MCF 10A (cell line): Measurements from ENCODE around the gene NCAPD2. TPM values are rescaled to one million over a fixed set of nuclear protein-coding genes. Genes with fewer than 3 reads are reported as not detected.

Experiments used
- BruUV-seq: library from RNA; stranded (reverse); fragments of 400-500 nt; replicated peaks from 2 replicates; lab custom pipeline; 2021; lab: Mats Ljungman, UMichigan
- CTCF ChIA-PET: fragments of 300-600 bp; sonication (Branson Sonifier 250); formaldehyde crosslinking; extraction: SDS; loops from one replicate; lab custom pipeline; 2021; ENCODE audit warnings: antibody characterized with exemption, inconsistent platforms; lab: Yijun Ruan, JAX
- POLR2A ChIA-PET: fragments of 300-600, 350-650 bp; sonication (Branson Sonifier 250); formaldehyde crosslinking; extraction: SDS; loops from one replicate; lab custom pipeline; 2020; ENCODE audit warnings: antibody characterized with exemption, inconsistent platforms; lab: Yijun Ruan, JAX
- DNase-seq: peaks from one replicate; pipeline ENCODE4 v3.0.0-alpha.2; 2018; ENCODE audit not compliant: unreplicated experiment
- H3K27ac Mint-ChIP-seq: one replicate; pipeline ENCODE4 v1.8.0; 2022; ENCODE audit warnings: mild to moderate bottlenecking, low read depth, mixed read lengths; ENCODE audit not compliant: unreplicated experiment
- H3K27me3 Mint-ChIP-seq: one replicate; pipeline ENCODE4 v1.8.0; 2022; ENCODE audit warnings: mixed read lengths; ENCODE audit not compliant: insufficient read depth, unreplicated experiment
- H3K36me3 Mint-ChIP-seq: one replicate; pipeline ENCODE4 v1.8.0; 2022; ENCODE audit warnings: mild to moderate bottlenecking, moderate library complexity, mixed read lengths; ENCODE audit not compliant: insufficient read depth, unreplicated experiment
- H3K4me1 Mint-ChIP-seq: one replicate; pipeline ENCODE4 v1.8.0; 2022; ENCODE audit warnings: mixed read lengths; ENCODE audit not compliant: insufficient read depth, unreplicated experiment
- H3K4me3 Mint-ChIP-seq: one replicate; pipeline ENCODE4 v1.8.0; 2022; ENCODE audit warnings: mild to moderate bottlenecking, moderate library complexity, mixed read lengths; ENCODE audit not compliant: unreplicated experiment
- H3K9me3 Mint-ChIP-seq: one replicate; pipeline ENCODE4 v1.8.0; 2022; ENCODE audit warnings: mixed read lengths; ENCODE audit not compliant: unreplicated experiment
- CTCF ChIP-seq: fragments of 200-600 bp; IDR thresholded peaks from one replicate; pipeline ENCODE4 v1.8.0; 2022; ENCODE audit warnings: antibody characterized with exemption, mild to moderate bottlenecking; ENCODE audit not compliant: unreplicated experiment
- intact Hi-C: fragments of 100-400 bp; cut with micrococcal nuclease; formaldehyde crosslinking; loops from 2 replicates; pipeline ENCODE4 v1.14.1; 2022
- total RNA-seq: library from RNA; stranded (reverse); gene quantifications from 2 replicates; pipeline ENCODE4 v1.2.3, GENCODE V29; 2022

The NCAPD2 gene
- total RNA-seq, 1 experiment from 2014 or later: 52.0 TPM

DNA sequence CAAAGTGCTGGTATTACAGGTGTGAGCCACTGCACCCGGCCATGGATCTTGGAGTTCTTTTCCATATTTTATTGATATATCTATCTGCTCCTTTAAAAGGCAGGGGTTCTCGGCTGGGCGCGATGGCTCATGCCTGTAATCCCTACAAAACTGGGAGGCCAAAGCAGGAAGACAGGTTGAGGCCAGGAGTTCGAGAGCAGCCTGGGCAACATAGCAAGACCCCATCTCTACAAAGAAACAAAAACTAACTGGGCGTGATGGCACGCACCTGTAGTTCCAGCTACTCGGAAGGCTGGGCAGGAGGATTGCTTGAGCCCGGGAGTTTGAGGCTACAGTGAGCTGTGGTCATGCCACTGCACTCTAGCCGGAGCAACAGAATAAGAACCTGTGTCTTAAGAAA is 28.3 kb downstream of the NCAPD2 start:
- ChIA-PET CTCF (no interaction called here), POLR2A (interaction anchor here (0.9 kb wide), 1 partner anchor 10 kb away, joined by 4 read pairs; no protein-coding TSS in a partner anchor)
- Mint-ChIP-seq H3K36me3 (peaks cover 87% of the 10 kb centered on the region), H3K9me3 (no peaks in the 10 kb centered on the region), H3K27ac (no peak overlapping the region), H3K4me3 (no peak overlapping the region), H3K27me3 (no peaks in the 10 kb centered on the region), H3K4me1 (no peaks in the 10 kb centered on the region)
- intact Hi-C loops: no loop called here
- DNase-seq: no peak
- no peak for TF ChIP-seq CTCF
- no TSS peak for BruUV-seq

DNA sequence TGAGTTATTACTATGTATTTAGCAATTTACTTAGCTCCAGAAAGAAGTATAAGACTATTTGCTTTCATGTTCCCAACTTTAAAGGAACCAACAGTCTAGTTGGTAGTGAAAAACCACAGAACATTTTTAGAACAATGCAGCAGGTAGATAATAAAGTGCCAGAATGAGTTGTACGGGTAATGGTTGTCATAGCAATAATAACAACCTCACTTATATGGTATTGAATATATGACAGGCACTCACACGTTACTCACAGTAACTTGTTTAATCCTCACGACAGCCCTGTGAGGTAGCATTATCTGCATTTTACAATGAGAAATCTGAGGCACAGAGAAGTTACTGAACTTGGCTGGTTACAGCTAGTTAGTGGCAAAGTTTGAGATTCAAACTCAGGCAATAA is 29.8 kb downstream of the NCAPD2 start:
- DNase-seq: no peak
- intact Hi-C loops: no loop called here
- ChIA-PET CTCF (interaction anchor here (0.5 to 0.8 kb wide), 2 partner anchors 11 to 16 kb away, joined by 4 read pairs; partner anchors contain the start of gene GAPDH), POLR2A (interaction anchor here (0.5 to 1.0 kb wide), 3 partner anchors 9 to 30 kb away, joined by 3 to 5 read pairs (median 3); partner anchors contain the start of genes MRPL51 and NCAPD2)
- H3K36me3 Mint-ChIP-seq: peaks cover 87% of the 10 kb centered on the region
- H3K27ac Mint-ChIP-seq: no peak overlapping the region
- no peaks in the 10 kb centered on the region for H3K9me3 Mint-ChIP-seq
- H3K4me3 Mint-ChIP-seq: no peak overlapping the region
- no TSS peak for BruUV-seq
- TF ChIP-seq CTCF: no peak
- H3K27me3 Mint-ChIP-seq: no peaks in the 10 kb centered on the region
- no peaks in the 10 kb centered on the region for H3K4me1 Mint-ChIP-seq

- intact Hi-C loops: no loop called here
- peaks cover 88% of the 10 kb centered on the region for H3K36me3 Mint-ChIP-seq
- H3K4me1 Mint-ChIP-seq: no peaks in the 10 kb centered on the region
- no TSS peak for BruUV-seq
- H3K4me3 Mint-ChIP-seq: no peak overlapping the region
- DNase-seq: no peak
- POLR2A ChIA-PET: interaction anchor here (0.6 to 0.8 kb wide), 2 partner anchors 27 to 31 kb away, joined by 3 to 5 read pairs; partner anchors contain the start of genes MRPL51 and NCAPD2
- CTCF ChIA-PET: no interaction called here
- no peak overlapping the region for H3K27ac Mint-ChIP-seq
- no peaks in the 10 kb centered on the region for H3K27me3 Mint-ChIP-seq
- H3K9me3 Mint-ChIP-seq: no peaks in the 10 kb centered on the region
- no peak for TF ChIP-seq CTCF
Observed at GRCh38 chr12:6524648-6525047, 30.7 kb downstream of the NCAPD2 start.

- CTCF ChIA-PET: interaction anchor here (0.6 to 1.1 kb wide), 2 partner anchors 11 to 374 kb away, joined by 3 to 7 read pairs; no protein-coding TSS in a partner anchor
- intact Hi-C loops: no loop called here
- POLR2A ChIA-PET: no interaction called here
- peaks cover 96% of the 10 kb centered on the region for H3K36me3 Mint-ChIP-seq
- DNase-seq: no peak
- H3K4me3 Mint-ChIP-seq: no peak overlapping the region
- TSS peak; percentile 25 for BruUV-seq
- H3K4me1 Mint-ChIP-seq: no peaks in the 10 kb centered on the region
- no peak for TF ChIP-seq CTCF
- no peaks in the 10 kb centered on the region for H3K27me3 Mint-ChIP-seq
- H3K27ac Mint-ChIP-seq: no peak overlapping the region
- no peaks in the 10 kb centered on the region for H3K9me3 Mint-ChIP-seq
Observed at GRCh38 chr12:6526201-6526600, 32.3 kb downstream of the NCAPD2 start.
